IPS-11a (cell line): ENCODE results near the gene HEXIM1.

Source experiments
- H3K4me3 ChIP-seq: one replicate; pipeline ENCODE4 v1.5.1; 2013; ENCODE audit warnings: low read depth, low read length, control low read depth

The HEXIM1 gene

DNA sequence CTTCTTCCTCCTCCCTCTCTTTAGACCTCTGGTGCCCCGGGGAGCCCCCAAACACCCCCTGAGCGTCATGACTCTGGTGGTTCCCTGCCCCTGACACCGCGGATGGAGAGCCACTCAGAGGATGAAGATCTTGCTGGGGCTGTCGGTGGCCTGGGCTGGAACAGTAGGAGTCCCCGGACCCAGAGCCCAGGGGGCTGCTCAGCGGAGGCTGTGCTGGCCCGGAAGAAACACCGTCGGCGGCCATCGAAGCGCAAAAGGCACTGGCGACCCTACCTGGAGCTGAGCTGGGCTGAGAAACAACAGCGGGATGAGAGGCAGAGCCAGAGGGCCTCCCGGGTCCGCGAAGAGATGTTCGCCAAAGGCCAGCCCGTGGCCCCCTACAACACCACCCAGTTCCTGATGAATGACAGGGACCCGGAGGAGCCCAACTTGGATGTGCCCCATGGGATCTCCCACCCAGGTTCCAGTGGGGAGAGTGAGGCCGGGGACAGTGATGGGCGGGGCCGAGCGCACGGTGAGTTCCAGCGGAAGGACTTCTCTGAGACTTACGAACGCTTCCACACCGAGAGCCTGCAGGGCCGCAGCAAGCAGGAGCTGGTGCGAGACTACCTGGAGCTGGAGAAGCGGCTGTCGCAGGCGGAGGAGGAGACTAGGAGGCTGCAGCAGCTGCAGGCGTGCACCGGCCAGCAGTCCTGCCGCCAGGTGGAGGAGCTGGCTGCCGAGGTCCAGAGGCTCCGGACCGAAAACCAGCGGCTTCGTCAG, 20.9 kb downstream of the HEXIM1 start:
- no peak overlapping the region for H3K4me3 ChIP-seq

DNA sequence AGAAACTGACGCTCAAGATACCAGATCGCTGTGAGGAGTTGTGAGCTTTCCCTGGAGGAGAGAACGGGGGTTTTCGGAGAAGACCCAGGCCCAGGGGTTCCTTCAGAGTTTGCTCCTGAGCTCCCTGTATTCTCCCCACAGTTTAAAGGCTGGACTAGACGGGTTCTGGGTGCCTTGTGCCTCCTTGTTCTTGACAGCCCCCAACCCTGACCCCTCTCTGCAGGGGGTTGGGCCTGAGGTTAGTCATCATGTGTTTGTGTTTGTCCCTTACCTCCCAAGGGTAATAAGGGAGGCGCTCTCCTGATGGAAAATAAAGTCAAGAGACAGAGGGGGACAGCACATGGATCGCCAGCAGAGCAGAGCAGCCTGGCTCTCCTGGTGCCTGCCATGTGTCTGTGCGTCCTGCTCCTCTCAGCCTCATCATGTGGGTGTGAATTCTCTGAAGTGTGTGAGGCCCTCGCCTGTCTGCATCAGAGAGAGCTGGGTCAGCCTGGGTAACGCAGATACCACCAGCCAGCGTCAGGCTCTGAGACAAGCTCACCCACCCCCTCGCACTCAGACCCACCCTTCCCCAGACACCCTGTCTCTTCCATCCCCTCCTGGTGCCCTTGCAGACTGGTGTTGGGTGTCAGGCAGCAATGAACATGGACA, 22.1 kb downstream of the HEXIM1 start:
- H3K4me3 ChIP-seq, result no peak overlapping the region

DNA sequence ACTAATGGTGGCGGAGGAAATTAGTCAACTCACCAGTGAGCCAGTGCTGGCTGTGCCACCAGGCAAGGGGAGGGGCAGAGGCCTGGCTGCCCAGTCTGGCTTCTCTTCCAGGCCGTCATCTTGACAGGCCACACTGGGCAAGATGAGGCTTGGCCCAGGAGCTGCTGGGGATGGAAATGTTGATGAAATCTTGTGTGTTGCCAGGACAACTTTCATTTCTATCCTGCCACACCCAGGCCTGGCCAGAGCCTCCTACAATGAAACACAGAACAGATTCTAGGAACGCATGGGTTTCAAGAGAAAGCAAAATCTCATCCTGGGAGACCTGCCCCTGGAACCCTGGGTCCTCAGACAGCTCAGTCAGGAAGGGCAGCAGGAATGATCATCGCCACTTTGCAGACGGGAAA, 22.7 kb downstream of the HEXIM1 start:
- no peak overlapping the region for H3K4me3 ChIP-seq

DNA sequence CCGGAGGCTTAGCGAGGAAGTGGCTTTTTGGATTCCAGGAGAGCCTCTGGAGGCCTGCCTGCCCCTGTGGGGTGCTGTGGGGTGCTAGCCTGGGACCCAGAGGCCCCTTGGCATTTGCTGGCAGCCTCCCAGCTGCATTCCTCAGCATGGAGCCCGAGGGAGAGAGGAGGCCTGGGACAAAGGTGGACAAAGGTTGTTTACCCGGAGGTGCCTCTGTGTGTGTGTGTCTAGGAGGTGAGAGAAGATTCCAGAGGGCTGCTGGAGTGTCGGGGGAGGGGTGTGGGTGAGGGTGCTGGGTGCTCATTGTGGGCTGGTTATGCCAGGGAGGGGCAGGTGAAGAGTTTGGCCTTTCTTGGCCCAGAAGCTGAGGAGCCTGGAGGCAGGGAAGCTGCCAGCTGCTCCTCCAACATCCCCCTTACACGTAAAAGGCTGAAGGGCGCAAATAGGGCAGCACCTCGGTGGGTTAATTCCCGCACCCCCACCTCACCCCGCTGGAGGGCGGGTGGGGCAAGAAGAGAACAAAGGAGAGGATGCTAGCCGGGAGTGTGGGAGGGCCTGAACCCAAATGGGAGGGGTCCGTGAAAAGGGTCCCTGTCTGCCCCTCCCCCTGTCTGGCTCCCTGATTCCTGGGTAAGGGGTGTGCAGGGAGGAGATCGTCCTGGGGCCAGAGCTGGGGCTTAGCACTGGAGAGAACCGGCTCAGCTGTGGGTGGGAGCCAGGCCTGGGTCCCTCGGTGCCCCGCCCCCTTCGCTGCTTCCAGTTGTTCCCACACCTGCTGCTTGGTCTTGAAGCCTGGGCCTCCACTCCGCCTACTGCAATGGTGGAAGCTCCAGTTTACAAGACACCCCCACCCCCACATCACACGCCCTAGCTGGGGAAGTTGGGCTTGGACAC, 23.3 kb downstream of the HEXIM1 start:
- no peak overlapping the region for H3K4me3 ChIP-seq

DNA sequence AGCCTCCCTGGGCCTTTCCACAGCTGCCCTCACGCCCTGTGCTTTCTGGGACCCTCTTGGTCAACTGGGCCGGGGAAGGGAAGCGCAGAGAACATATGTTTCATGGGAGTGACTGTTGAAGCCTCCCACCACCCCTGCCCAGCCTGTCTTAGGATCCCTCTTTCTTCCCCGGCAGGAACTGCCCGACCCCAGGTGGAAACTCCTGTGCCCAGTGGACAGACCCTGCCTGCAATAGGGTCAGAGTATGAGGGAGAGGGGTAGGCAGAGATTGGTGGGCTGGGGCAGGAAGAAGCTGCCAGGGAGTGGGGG, 23.9 kb downstream of the HEXIM1 start:
- no peak overlapping the region for H3K4me3 ChIP-seq

DNA sequence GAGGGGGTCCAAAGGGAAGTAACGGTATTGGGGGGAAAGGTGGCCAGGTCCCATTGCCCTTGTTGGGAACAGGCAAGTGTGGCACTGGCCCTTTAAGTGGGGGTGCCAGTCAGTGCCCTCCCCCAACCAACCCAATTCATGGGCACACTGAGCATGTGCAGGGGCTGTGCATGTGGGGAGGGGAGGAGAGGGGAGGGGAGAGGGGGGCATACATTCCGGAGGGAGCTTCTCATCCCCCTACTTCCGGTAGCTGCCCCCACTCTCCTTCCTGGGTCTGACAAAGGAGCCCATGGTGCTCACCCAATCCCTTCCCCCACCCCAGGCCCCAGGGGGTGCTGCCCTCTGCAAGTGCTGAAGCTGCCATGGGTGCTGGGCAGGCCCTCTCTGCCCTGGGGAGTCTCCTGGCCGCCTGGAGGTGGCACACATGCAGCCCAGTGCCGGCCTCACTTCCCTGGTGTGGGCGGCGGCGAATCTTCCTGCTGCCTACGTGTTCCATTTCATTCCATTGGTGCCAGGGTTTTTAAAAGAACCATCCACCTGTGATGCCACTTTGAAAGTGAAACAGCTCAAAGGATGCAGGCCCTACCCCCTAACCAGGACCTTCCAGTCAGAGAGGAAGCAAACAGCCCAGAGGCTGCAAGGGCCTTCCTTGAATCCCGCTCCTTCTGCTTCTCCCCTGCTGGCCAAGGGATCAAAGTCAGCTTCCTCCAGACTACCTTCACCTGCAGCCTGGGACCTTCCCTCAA, 24.4 kb downstream of the HEXIM1 start:
- no peak overlapping the region for H3K4me3 ChIP-seq

DNA sequence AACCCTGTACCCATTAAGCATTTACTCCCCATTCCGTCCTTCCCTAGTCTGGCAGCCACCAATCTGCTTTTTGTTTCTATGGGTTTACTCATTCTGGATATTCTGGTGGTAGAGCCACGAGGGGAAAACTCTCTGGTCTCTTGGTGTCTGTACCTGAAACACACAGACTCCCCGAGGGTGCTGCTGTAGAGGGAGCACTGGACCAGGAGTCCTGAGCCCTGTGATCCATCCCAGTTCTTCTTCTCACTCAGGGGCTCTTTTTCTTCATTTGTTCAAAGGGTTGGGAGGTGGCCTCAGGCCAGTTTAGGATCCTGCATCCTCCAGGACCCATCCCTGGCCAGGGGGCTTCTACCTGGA, 27.5 kb downstream of the HEXIM1 start:
- H3K4me3 ChIP-seq, result no peak overlapping the region

DNA sequence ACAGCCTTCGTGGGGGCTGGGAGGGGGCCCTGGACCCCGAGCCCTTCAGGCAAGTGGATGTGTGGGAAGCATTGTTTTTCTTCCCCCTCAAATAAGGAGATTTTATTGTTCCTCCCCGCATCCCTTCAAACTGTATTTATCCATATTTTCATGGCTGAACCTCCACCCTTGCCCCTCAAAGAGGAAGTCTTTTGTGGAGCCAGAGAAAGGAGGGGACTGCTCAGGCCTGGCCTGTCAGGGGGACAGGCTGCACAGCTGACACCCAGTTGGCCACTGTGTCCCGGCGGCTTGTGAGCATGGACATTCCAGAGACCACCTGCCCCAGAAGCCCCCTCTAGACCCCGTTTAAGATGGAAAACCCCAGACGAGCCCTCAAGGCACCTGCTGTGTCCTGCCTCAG, 29.3 kb downstream of the HEXIM1 start:
- H3K4me3 ChIP-seq, result no peak overlapping the region

DNA sequence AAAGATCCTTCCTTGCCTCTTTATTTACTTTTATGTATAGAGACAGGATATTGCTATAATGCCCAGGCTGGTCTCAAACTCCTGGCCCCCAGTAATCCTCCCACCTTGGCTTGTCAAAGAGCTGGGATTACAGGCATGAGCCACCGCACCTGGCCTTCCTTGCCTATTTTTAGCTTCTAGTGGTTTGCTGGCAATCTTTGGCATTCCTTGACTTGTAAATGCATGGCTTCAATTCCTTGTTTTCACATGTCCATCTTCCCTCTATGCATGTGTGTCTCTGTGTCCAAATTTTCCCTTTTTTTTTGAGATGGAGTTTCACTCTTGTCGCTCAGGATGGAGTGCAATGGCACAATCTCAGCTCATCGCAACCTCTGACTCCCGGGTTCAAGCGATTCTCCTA, 35.9 kb downstream of the HEXIM1 start:
- H3K4me3 ChIP-seq, result no peak overlapping the region

DNA sequence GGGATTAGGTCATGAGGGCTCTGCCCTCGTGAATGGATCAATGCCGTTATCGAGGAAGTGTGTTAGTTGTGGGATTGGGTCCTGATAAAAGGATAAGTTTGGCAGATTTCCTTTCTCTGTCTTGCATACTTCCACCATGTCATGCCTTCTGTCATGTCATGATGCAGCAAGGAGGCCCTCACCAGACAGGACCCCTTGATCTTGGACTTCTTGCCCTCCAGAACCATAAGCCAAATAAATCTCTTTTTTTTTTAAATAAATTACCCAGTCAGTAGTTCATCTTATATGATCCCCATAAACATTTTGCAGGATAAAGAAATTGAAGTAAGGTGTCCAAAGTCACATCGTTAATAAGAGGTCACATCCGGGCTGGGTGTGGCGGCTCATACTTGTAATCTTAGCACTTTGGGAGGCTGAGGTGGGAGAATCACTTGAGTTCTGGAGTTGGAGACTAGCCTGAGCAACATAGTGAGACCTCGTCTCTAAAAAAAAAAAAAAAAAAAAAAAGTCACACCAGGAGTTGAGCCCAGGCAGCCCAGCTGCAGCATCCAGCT, 38.6 kb downstream of the HEXIM1 start:
- H3K4me3 ChIP-seq, result no peak overlapping the region

DNA sequence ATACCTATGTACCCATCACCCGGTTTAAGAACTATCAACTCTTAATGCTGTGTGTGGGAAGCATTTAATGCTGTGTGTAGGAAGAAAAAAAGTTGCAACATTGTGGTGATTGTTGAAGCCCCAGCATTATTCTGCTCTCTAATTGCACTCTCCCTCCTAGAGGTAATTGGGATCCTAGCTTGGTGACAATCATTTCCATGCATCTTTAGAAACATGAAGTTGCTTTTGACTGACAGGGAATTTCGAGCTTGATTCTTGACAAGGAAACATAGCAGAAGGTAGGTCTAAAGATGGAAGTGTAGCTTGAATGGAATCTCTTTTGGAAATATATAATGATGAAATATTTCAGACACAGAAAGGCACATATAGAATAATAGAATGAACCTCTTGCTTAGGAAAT, 40.7 kb downstream of the HEXIM1 start:
- no peak overlapping the region for H3K4me3 ChIP-seq

DNA sequence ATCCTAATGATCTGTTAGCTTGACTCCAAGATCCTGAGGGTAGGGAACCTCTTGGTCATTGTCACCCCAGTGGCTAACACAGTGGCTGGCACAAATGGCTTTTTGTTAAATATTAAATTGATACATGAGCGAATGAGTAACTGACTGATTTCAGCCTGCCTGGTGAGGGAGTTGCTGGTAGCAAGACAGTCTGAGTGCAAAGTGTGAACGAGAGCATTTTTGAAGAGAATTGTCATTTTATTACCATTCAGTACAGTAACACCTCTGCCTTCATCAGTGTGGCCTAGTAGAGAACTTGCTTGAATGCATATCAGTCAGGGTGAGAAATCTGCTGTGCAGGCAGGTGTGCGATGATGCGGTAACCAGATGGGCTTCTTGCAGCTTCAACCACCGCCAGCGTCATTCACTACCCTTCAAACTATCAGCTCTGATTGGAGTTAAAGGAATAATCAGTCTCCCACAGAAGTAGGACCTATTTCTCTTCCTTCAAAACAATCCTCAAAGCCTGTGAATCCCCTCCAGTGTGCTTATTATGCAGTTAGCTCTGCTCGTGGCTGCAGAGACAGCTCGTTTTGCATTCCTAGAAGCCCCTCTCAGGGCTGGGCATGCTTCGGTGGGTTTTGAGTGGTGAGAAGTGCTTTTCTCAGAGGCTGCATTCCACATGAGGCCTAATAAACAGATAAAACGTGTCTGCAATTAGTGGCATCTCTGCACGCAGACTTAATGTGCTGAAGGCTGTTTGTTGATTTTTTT, 42.4 kb downstream of the HEXIM1 start:
- H3K4me3 ChIP-seq, result no peak overlapping the region

DNA sequence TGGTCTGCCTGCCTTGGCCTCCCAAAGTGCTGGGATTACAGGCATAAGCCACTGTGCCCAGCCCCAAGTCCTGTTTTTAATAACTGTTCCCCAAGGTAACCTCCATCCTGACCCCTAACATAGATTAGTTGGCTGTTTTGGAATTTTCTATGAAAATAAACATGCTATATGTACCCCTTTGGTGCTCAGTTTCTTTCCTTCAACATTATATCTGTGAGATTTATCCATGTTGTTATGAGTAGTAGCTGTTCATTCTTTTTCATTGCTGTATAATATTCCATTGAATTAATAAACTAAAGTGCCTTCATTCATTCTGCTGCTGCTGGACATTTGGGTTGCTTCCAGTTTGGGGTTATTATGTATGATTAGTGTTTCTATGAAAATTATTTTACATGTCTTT, 47.1 kb downstream of the HEXIM1 start:
- H3K4me3 ChIP-seq, result no peak overlapping the region

DNA sequence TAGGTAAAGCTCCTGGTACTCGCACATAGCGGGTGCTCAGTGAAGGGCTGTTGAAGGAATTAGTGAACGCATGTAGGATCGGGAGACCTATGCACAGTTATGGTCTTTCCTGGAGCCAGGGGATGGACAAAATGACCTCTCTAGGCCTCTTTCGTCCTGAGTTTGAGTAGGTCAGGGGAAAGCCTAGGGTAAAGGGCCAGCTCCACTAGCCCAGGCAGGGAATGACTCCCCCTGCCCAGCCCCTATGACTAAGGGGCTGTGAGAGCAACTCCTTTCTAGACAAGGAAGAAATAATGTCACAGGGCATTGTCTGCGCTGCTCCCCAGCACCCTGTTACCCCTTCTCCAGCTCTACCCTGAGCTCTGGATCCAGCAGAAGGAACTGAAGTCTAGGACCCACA, 48.8 kb downstream of the HEXIM1 start:
- H3K4me3 ChIP-seq, result no peak overlapping the region

DNA sequence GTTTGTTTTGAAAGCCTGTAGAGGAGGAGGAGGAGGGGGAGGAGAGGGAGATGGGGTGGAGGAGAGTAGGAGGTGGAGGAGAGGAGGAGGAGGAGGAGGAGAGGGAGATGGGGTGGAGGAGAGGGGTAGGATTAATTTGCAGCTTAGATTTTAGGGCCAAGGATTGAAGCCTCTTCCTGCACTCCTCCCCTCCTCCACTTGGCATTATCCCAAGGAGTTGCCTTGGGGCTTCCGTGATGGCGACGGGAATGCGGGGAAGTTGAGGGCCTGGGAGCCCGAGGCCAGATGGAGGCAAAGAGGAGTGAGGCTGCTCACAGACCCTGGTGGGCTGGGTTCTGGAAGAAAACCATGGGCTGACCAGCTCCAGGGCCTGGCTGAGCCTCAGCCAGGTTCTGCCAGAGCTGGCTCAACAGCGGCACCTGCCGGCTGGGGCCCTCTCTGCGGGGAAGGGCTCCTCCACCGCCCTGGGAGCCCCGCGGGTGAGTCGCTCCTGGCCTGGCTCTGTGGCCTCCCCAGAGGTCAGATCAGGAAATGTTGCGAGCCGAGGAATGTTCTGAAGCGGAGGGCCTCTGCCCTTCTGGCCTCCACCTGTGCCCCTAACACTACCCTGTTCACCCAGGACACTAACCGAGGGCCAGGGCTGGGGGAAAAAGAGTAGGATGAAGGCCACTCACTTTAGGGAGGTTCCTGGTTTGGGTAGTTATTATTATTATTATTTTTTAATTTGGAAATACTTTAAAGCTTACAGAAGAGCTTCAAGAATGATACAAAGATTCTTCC, 49.5 kb downstream of the HEXIM1 start:
- no peak overlapping the region for H3K4me3 ChIP-seq

DNA sequence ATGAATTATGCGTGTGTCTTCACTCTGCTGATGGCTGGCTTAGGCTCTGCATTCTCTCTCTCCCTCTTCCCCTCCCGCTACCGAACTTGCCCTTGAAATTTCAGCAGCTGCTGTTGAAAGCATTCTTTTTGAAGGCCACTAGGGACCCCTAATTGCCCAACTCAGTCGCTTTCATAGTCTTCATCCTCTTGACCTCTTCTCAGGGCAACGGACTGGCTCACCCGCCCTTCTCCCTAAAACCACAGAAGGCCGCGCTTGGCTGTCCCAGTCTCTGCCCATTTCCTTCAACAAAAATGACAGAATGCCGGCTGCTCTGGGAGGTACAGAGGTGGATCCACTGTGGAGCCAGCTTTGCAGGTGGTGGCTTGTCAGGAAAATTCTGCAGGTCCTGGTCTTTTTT, 52.4 kb downstream of the HEXIM1 start:
- no peak overlapping the region for H3K4me3 ChIP-seq

DNA sequence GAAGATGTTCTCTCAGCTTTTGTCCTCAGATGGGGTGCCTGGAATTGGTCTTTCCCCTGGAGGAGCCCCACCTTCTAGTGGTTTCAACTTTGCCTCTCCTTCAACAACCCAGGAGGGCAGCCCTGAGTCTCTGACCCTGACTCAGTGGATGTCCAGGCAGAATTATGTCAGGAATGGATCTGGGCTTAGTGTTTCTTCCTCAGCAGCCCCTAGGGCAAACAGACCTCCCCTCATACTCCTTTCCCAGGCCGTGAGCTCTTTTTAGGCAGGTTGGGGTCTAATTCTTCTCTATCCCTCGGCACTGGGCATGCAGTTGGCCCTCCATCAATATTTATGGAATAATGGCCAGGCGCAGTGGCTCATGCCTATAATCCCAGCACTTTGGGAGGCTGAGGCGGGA, 53.2 kb downstream of the HEXIM1 start:
- H3K4me3 ChIP-seq, result no peak overlapping the region
